Suprapubic skin (tissue), 4 donors: Measurements from ENCODE around the gene PTPRD. TPM values are rescaled to one million over a fixed set of nuclear protein-coding genes. Genes with fewer than 3 reads are reported as not detected.

Experiments
- DNase-seq, 2 donors: peaks; one replicate each; pipeline ENCODE4 v3.0.0-alpha.2; 2019; ENCODE audit warnings: low spot score in 2 of 2
- H3K27ac ChIP-seq: fragments of 200-600 bp; sonication (generic); one replicate; pipeline ENCODE4 v1.5.1; 2019
- H3K27me3 ChIP-seq: fragments of 200-600 bp; sonication (generic); one replicate; pipeline ENCODE4 v1.5.1; 2019
- H3K36me3 ChIP-seq: fragments of 200-600 bp; sonication (generic); one replicate; pipeline ENCODE4 v1.5.1; 2019
- H3K4me1 ChIP-seq: fragments of 200-600 bp; sonication (generic); one replicate; pipeline ENCODE4 v1.5.1; 2019
- H3K4me3 ChIP-seq: fragments of 200-600 bp; sonication (generic); one replicate; pipeline ENCODE4 v1.5.1; 2019; ENCODE audit warnings: mild to moderate bottlenecking
- H3K9me3 ChIP-seq: fragments of 200-600 bp; sonication (generic); one replicate; pipeline ENCODE4 v1.5.1; 2019
- CTCF ChIP-seq, 2 donors: fragments of 200-600 bp in 1 of 2; fragments of 450-650 bp in 1 of 2; sonication (generic) in 1 of 2; IDR thresholded peaks; one replicate each; pipeline ENCODE4 v1.5.1; 2016 to 2019; ENCODE audit warnings: antibody characterized with exemption in 2 of 2, mild to moderate bottlenecking in 1 of 2, moderate library complexity in 1 of 2
- EP300 ChIP-seq: sonication (generic); formaldehyde crosslinking; IDR thresholded peaks from one replicate; pipeline ENCODE4 v1.6.1; 2017; ENCODE audit warnings: antibody characterized with exemption
- POLR2A ChIP-seq, 2 donors: fragments of 450-650 bp; IDR thresholded peaks; one replicate each; pipeline ENCODE4 v1.6.1; 2017; ENCODE audit warnings: antibody characterized with exemption in 2 of 2, mild to moderate bottlenecking in 2 of 2, moderate library complexity in 2 of 2
- POLR2AphosphoS5 ChIP-seq, 3 donors: sonication (generic); formaldehyde crosslinking; IDR thresholded peaks; one replicate each; pipeline ENCODE4 v1.6.1; 2017; ENCODE audit warnings: antibody characterized with exemption in 3 of 3
- WGBS: methylation state at CpG from one replicate; pipeline ENCODE4 v1.1.5; 2018; 5-methylcytosine and 5-hydroxymethylcytosine counted together
- total RNA-seq, 4 donors: library from RNA; depleted of rRNA; stranded (reverse); fragments of >200 nt; gene quantifications; one replicate each; pipeline ENCODE4 v1.1.0, GENCODE V29; 2016

PTPRD gene
- total RNA-seq, 4 donors from 2014 or later, result 0.49 to 3.3 (median 2.5) TPM

DNA sequence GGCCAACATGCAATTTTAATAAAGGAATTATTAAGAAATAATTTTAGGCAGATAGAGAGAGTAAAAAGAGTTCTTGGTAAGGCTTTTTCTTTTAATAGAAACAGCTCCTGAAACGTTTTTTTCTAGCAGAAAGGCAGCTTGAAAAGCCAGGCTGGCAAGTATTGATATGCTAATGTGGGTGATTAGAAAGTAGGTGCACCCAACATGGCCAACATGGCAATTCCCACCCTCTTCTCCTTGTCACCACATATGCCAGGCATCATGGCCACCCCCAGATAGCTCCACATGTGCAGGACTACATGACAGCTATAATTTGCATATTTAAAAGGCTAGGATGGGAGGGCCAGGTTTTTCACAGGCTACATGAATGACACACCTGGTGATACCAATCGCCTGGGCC is 615.2 kb downstream of the PTPRD start:
- 48% methylated on average over 2 of the region's 2 CpGs for WGBS
- no peak for TF ChIP-seq POLR2A (IDR thresholded peaks at IDR 0.05)
- TF ChIP-seq CTCF (IDR thresholded peaks at IDR 0.05), result no peak
- TF ChIP-seq EP300, result no peak
- TF ChIP-seq POLR2AphosphoS5 (IDR thresholded peaks at IDR 0.05), result no peak
- H3K27ac ChIP-seq, result no peak overlapping the region
- H3K4me1 ChIP-seq, result no peaks in the 10 kb centered on the region
- H3K4me3 ChIP-seq, result no peak overlapping the region
- no peaks in the 10 kb centered on the region for H3K36me3 ChIP-seq
- no peak for DNase-seq
- no peaks in the 10 kb centered on the region for H3K9me3 ChIP-seq
- no peaks in the 10 kb centered on the region for H3K27me3 ChIP-seq

GRCh38 chr9:9996259-9996658 is 616.5 kb downstream of the PTPRD start:
- Histone ChIP-seq H3K4me1 (no peaks in the 10 kb centered on the region), H3K4me3 (no peak overlapping the region), H3K27me3 (no peaks in the 10 kb centered on the region), H3K27ac (no peak overlapping the region), H3K36me3 (no peaks in the 10 kb centered on the region), H3K9me3 (no peaks in the 10 kb centered on the region)
- no peak for TF ChIP-seq EP300
- DNase-seq, result no peak

DNA sequence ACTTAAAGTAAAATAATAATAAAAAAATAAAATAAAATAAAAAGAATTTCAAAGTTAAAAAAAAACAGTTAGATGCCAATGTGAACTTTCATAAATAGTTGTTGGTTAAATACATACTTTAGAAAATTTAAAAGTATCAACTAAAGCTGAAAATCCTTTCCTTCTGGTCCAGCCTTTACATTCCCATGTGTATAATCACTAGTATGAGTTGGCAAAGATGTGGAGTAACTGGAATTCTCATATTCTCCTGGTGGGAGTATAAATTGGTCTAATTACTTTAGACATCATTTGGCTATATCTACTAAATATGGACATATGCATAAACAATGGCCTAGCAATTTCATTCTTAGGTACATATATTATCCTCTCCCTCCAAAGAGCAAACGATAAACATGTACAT is 619.9 kb downstream of the PTPRD start:
- Histone ChIP-seq H3K36me3 (no peaks in the 10 kb centered on the region), H3K9me3 (peaks cover 7% of the 10 kb centered on the region), H3K4me3 (no peak overlapping the region), H3K4me1 (no peaks in the 10 kb centered on the region), H3K27me3 (no peaks in the 10 kb centered on the region), H3K27ac (no peak overlapping the region)
- no peak for TF ChIP-seq EP300
- TF ChIP-seq POLR2AphosphoS5 (IDR thresholded peaks at IDR 0.05), result no peak
- no peak for TF ChIP-seq CTCF (IDR thresholded peaks at IDR 0.05)
- DNase-seq, result no peak
- 94% methylated on average over 1 of the region's 1 CpG for WGBS

- TF ChIP-seq CTCF (IDR thresholded peaks at IDR 0.05), result no peak
- no peak for TF ChIP-seq POLR2AphosphoS5 (IDR thresholded peaks at IDR 0.05)
- no peak for TF ChIP-seq POLR2A (IDR thresholded peaks at IDR 0.05)
- no peak for TF ChIP-seq EP300
- 76% methylated on average over 6 of the region's 6 CpGs for WGBS
- Histone ChIP-seq H3K27me3 (no peaks in the 10 kb centered on the region), H3K27ac (no peak overlapping the region), H3K4me1 (no peaks in the 10 kb centered on the region), H3K36me3 (no peaks in the 10 kb centered on the region), H3K4me3 (no peak overlapping the region), H3K9me3 (no peaks in the 10 kb centered on the region)
- DNase-seq, result no peak
These were observed 639.7 kb downstream of the PTPRD start for GRCh38 chr9:9973062-9973461.

DNA sequence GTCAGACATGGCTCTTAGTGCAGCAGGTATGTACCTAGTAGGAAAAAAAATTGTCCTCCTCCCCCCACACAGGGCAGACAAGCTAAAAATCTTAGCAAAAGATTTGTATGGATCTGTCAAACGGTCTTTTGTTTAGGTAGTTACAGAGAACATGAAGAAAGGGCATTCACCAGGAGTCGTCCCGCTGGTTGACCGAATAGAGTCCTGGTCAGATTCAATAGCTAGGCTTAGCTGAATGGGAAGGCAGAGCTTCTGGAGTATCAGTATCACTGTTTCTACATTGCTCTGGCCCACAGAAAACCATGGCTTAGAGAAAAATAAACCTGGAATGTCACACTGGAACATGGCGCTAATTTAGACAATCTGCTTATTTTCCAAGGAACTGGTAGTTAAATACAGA is 642.3 kb downstream of the PTPRD start:
- no peak for TF ChIP-seq POLR2A (IDR thresholded peaks at IDR 0.05)
- TF ChIP-seq CTCF (IDR thresholded peaks at IDR 0.05), result no peak
- no peak for TF ChIP-seq POLR2AphosphoS5 (IDR thresholded peaks at IDR 0.05)
- TF ChIP-seq EP300, result no peak
- Histone ChIP-seq H3K27ac (no peak overlapping the region), H3K9me3 (no peaks in the 10 kb centered on the region), H3K4me1 (no peaks in the 10 kb centered on the region), H3K36me3 (no peaks in the 10 kb centered on the region), H3K4me3 (no peak overlapping the region), H3K27me3 (no peaks in the 10 kb centered on the region)
- DNase-seq, result no peak
- 88% methylated on average over 5 of the region's 5 CpGs for WGBS

- DNase-seq, result no peak
- Histone ChIP-seq H3K4me3 (no peak overlapping the region), H3K9me3 (no peaks in the 10 kb centered on the region), H3K4me1 (no peaks in the 10 kb centered on the region), H3K27ac (no peak overlapping the region), H3K36me3 (no peaks in the 10 kb centered on the region), H3K27me3 (no peaks in the 10 kb centered on the region)
- TF ChIP-seq POLR2AphosphoS5 (IDR thresholded peaks at IDR 0.05) (no peak), POLR2A (IDR thresholded peaks at IDR 0.05) (no peak), EP300 (no peak), CTCF (IDR thresholded peaks at IDR 0.05) (no peak)
- WGBS, result 46% methylated on average over 3 of the region's 3 CpGs
These were observed 649.0 kb downstream of the PTPRD start for GRCh38 chr9:9963841-9964240.
